K562 (cell line): ENCODE measurements around the gene TELO2. TPM values are rescaled to one million over a fixed set of nuclear protein-coding genes. Genes with fewer than 3 reads are reported as not detected.

Experiments
- ARID3A ChIP-seq: IDR thresholded peaks from 2 replicates; pipeline ENCODE4 v1.6.1; 2012; ENCODE audit warnings: low read depth, low read length, improper control_type of control experiment, borderline replicate concordance
- BCOR ChIP-seq: fragments of 450-650 bp; IDR thresholded peaks from 2 replicates; pipeline ENCODE4 v1.6.1; 2016
- BRD4 ChIP-seq: fragments of 200-600 bp; sonication (generic); IDR thresholded peaks from 2 replicates; pipeline ENCODE4 v1.6.1; 2017; ENCODE audit warnings: inconsistent platforms
- EHMT2 ChIP-seq: fragments of 450-650 bp; IDR thresholded peaks from 2 replicates; pipeline ENCODE4 v1.6.1; 2018; ENCODE audit warnings: antibody characterized with exemption
- EWSR1 ChIP-seq: fragments of 450-650 bp; IDR thresholded peaks from 2 replicates; pipeline ENCODE4 v1.6.1; 2018; ENCODE audit warnings: borderline replicate concordance, mild to moderate bottlenecking, low read depth, moderate library complexity; ENCODE audit not compliant: partially characterized antibody
- HDAC3 ChIP-seq: fragments of 450-650 bp; IDR thresholded peaks from 2 replicates; pipeline ENCODE4 v1.6.1; 2018; ENCODE audit warnings: borderline replicate concordance, mild to moderate bottlenecking, moderate library complexity; ENCODE audit not compliant: partially characterized antibody
- HDAC8 ChIP-seq: fragments of 450-650 bp; IDR thresholded peaks from 2 replicates; pipeline ENCODE4 v1.6.1; 2016; ENCODE audit warnings: mild to moderate bottlenecking, missing genetic modification characterization, moderate library complexity, missing compliant biosample characterization
- KDM2B ChIP-seq: fragments of 250-450 bp; sonication (Bioruptor Pico); IDR thresholded peaks from 2 replicates; pipeline ENCODE4 v1.8.0; 2021; ENCODE audit warnings: mild to moderate bottlenecking, moderate library complexity
- MED1 ChIP-seq: sonication (generic); formaldehyde crosslinking; IDR thresholded peaks from 2 replicates; pipeline ENCODE4 v1.8.1; 2023; ENCODE audit warnings: missing genetic modification reagents, borderline replicate concordance
- NCOA2 ChIP-seq, 2 experiments: fragments of 450-650 bp; IDR thresholded peaks; 2 replicates each; pipeline ENCODE4 v1.6.1; 2018; ENCODE audit warnings: mild to moderate bottlenecking in 2 of 2, moderate library complexity in 1 of 2; ENCODE audit not compliant: partially characterized antibody in 2 of 2
- POLR2G ChIP-seq: fragments of 200-400 bp; formaldehyde crosslinking; IDR thresholded peaks from 2 replicates; pipeline ENCODE4 v1.6.1; 2017; ENCODE audit warnings: low read depth, mild to moderate bottlenecking, antibody characterized with exemption, low read length, moderate library complexity
- SIX5 ChIP-seq, 2 experiments: IDR thresholded peaks; 2 replicates each; pipeline ENCODE4 v1.6.1; 2011; ENCODE audit warnings: low read length in 2 of 2, borderline replicate concordance in 1 of 2, low read depth in 1 of 2, mild to moderate bottlenecking in 1 of 2, moderate library complexity in 1 of 2; ENCODE audit not compliant: insufficient read depth in 1 of 2
- TBL1XR1 ChIP-seq, 2 experiments: IDR thresholded peaks; 2 replicates each; pipeline ENCODE4 v1.6.1; 2012; ENCODE audit warnings: improper control_type of control experiment in 2 of 2, low read length in 2 of 2, mild to moderate bottlenecking in 1 of 2
- TFAP4 ChIP-seq: sonication (generic); formaldehyde crosslinking; IDR thresholded peaks from 2 replicates; pipeline ENCODE4 v1.8.0; 2022; ENCODE audit warnings: missing genetic modification reagents, mild to moderate bottlenecking, moderate library complexity, borderline replicate concordance
- XRCC4 ChIP-seq: IDR thresholded peaks from one replicate; pipeline ENCODE4 v1.6.1; 2011; ENCODE audit not compliant: insufficient read depth, insufficient read length; ENCODE audit errors: extremely low read depth
- ZNF143 ChIP-seq: sonication (generic); formaldehyde crosslinking; IDR thresholded peaks from 2 replicates; pipeline ENCODE4 v1.9.0; 2022; ENCODE audit warnings: mild to moderate bottlenecking, missing genetic modification reagents
- ZNF165 ChIP-seq: fragments of 250-450 bp; sonication (Bioruptor Pico); IDR thresholded peaks from 2 replicates; pipeline ENCODE4 v1.4.0; 2020; ENCODE audit warnings: borderline replicate concordance
- ZNF395 ChIP-seq: fragments of 200-800 bp; sonication (Bioruptor generic); IDR thresholded peaks from 2 replicates; pipeline ENCODE4 v1.6.1; 2017; ENCODE audit warnings: missing genetic modification characterization, missing compliant biosample characterization
- polyA plus RNA-seq, 8 experiments: library from polyadenylated mRNA; depleted of rRNA in 4 of 8; stranded (reverse) in 5 of 8; unstranded in 3 of 8; fragments of >200 nt; fragmentation: Nextera tagmentation in 2 of 8; fragmentation: Illumina TruSeq in 1 of 8; extraction: Ambion mirVana in 2 of 8; extraction: Trizol in 1 of 8; gene quantifications; 2 replicates each; pipeline versions ENCODE4 v1.2.1 to v1.2.3, GENCODE V29; 2011 to 2014; ENCODE audit warnings: inconsistent platforms in 1 of 8, missing spikeins in 1 of 8
- total RNA-seq, 7 experiments: library from RNA; depleted of rRNA in 6 of 7; stranded (reverse); fragments of >200 nt in 6 of 7; fragmentation: Illumina TruSeq in 2 of 7; extraction: Trizol in 2 of 7; gene quantifications; 2 replicates each; pipeline versions ENCODE4 v1.2.1 to v1.2.3, GENCODE V29; 2011 to 2021; ENCODE audit warnings: low replicate concordance in 1 of 7
- TF ChIP-seq, protein P1 (sequence below), 2 experiments: fragments of 450-650 bp; IDR thresholded peaks; 2 replicates each; pipeline ENCODE4 v1.6.1; 2016
- TF ChIP-seq, protein P2 (sequence below): fragments of 250-450 bp; sonication (Bioruptor Pico); IDR thresholded peaks from 2 replicates; pipeline ENCODE4 v1.5.0; 2020; ENCODE audit warnings: mild to moderate bottlenecking

The TELO2 gene
- total and polyA plus RNA-seq, 9 of the 15 experiments (the other 6 are each of a cell fraction or from before 2014, with no cell fraction given), result 0.51 to 91.8 (median 14.5) TPM

DNA sequence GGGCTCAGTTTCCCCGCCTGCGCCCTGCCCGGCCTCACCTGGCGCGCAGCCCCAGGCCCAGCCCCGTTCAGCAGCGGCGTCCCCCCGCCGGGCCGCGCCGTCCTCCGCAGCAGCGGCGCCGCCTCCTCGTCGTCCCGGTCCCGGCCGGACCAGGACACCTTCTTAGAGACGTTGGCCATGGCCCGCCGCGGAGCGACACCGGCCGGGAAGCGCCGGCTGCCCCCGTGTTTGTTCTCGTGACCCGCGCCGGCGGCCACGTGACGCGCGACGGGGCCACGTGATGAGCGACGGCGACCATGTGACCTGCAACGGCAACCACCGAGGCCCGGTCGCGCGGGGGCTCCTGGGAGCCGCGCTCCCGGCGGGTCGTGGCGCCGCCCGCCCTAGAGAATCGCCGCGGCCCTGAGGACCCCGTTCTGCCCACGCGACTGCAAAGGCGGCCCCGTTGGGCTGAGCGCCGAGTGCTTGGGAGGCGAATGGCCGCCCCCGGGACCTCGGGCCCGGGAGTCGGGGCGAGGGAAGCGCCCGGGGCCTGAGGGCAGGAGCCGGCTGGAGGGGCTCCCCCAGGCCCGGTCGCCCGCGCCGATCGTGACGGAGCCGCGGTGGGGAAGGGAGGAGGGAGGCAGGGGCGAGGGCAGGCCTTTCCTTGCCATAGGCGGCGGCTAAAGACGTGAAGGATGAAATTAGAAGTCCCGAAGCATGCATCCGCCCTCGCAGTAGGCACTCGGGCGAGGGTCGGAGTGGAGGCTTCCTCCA lies 18.2 kb upstream of the TELO2 start, which contains the start of gene CLCN7 (continued):
- TF ChIP-seq ARID3A (no peak), TBL1XR1 (IDR thresholded peaks at IDR 0.05; ENCODE audit: low read length in 2 of 2) (no peak), ZNF395 (CRISPR knock-in tag) (peak; percentile 72), XRCC4 (no peak), HDAC8 (tag) (peak; percentile 56; the same call in 1 of the 2 replicates), ZNF165 (no peak), NCOA2 (IDR thresholded peaks at IDR 0.05; ENCODE audit: partially characterized antibody in 2 of 2) (no peak), BCOR (no peak), ZNF143 (peak; percentile 82), EWSR1 (no peak), TFAP4 (CRISPR knock-in tag) (peak; percentile 86), SIX5 (IDR thresholded peaks at IDR 0.05; ENCODE audit: borderline replicate concordance in 1 of 2, insufficient read depth in 1 of 2, low read depth in 1 of 2, low read length in 2 of 2) (0 out of 4 replicates have a peak, but pooled peaks of 1 of the 2 experiments have one; percentile 19), EHMT2 (no peak), MED1 (CRISPR knock-in tag) (peak; percentile 67; the same call in 1 of the 2 replicates), HDAC3 (no peak), BRD4 (peak; percentile 85), POLR2G (peak; percentile 96), KDM2B (CRISPR knock-in tag) (no peak)
- TF ChIP-seq, protein P1, sequence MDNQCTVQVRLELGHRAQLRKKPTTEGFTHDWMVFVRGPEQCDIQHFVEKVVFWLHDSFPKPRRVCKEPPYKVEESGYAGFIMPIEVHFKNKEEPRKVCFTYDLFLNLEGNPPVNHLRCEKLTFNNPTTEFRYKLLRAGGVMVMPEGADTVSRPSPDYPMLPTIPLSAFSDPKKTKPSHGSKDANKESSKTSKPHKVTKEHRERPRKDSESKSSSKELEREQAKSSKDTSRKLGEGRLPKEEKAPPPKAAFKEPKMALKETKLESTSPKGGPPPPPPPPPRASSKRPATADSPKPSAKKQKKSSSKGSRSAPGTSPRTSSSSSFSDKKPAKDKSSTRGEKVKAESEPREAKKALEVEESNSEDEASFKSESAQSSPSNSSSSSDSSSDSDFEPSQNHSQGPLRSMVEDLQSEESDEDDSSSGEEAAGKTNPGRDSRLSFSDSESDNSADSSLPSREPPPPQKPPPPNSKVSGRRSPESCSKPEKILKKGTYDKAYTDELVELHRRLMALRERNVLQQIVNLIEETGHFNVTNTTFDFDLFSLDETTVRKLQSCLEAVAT (IDR thresholded peaks at IDR 0.05), result no peak
- TF ChIP-seq, protein P2, sequence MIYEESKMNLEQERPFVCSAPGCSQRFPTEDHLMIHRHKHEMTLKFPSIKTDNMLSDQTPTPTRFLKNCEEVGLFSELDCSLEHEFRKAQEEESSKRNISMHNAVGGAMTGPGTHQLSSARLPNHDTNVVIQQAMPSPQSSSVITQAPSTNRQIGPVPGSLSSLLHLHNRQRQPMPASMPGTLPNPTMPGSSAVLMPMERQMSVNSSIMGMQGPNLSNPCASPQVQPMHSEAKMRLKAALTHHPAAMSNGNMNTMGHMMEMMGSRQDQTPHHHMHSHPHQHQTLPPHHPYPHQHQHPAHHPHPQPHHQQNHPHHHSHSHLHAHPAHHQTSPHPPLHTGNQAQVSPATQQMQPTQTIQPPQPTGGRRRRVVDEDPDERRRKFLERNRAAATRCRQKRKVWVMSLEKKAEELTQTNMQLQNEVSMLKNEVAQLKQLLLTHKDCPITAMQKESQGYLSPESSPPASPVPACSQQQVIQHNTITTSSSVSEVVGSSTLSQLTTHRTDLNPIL, result no peak
